Cardiac fibroblast (primary cell): ENCODE measurements around the gene CNIH3.
A peak's percentile ranks its signal among the peaks of the same experiment; 100 is the strongest.

Experiments
- DNase-seq, 2 donors: peaks; one replicate each; pipeline versions ENCODE4 v3.0.0 to v3.0.0-alpha.2; 2010; ENCODE audit warnings: low read depth in 2 of 2
- H3K4me3 ChIP-seq, 2 donors: replicated peaks in 1 of 2; 1 replicate in 1 of 2; 2 replicates in 1 of 2; pipeline ENCODE4 v1.5.1; 2011; ENCODE audit warnings: low read depth in 2 of 2, low read length in 2 of 2, mild to moderate bottlenecking in 2 of 2, moderate library complexity in 1 of 2
- CTCF ChIP-seq: IDR thresholded peaks from one replicate; pipeline ENCODE4 v1.5.1; 2011; ENCODE audit warnings: low read depth, mild to moderate bottlenecking, low read length, inconsistent platforms

Gene CNIH3

GRCh38 chr1:224637936-224638335, 21.8 kb downstream of the CNIH3 start:
- no peak overlapping the region for H3K4me3 ChIP-seq
- TF ChIP-seq CTCF, result no peak
- no peak for DNase-seq

- no peak for TF ChIP-seq CTCF
- no peak overlapping the region for H3K4me3 ChIP-seq
- DNase-seq, result no peak
Measured at GRCh38 chr1:224639426-224639975, 23.4 kb downstream of the CNIH3 start.

GRCh38 chr1:224640018-224640417, 23.9 kb downstream of the CNIH3 start:
- no peak for DNase-seq
- no peak overlapping the region for H3K4me3 ChIP-seq
- no peak for TF ChIP-seq CTCF

GRCh38 chr1:224640587-224640986, 24.5 kb downstream of the CNIH3 start:
- no peak for TF ChIP-seq CTCF
- DNase-seq, result no peak
- no peak overlapping the region for H3K4me3 ChIP-seq

GRCh38 chr1:224641030-224641429, 24.9 kb downstream of the CNIH3 start:
- no peak for TF ChIP-seq CTCF
- H3K4me3 ChIP-seq, result no peak overlapping the region
- no peak for DNase-seq

- no peak for DNase-seq
- no peak for TF ChIP-seq CTCF
- no peak overlapping the region for H3K4me3 ChIP-seq
Measured at GRCh38 chr1:224643653-224644052, 27.5 kb downstream of the CNIH3 start.

GRCh38 chr1:224644553-224645154, 28.5 kb downstream of the CNIH3 start:
- H3K4me3 ChIP-seq, result no peak overlapping the region
- TF ChIP-seq CTCF, result peak; percentile 87
- DNase-seq, result peak; percentile 64 to 67
